Esophagus squamous epithelium (tissue), 5 donors: ENCODE results near the gene BIRC6. TPM values are rescaled to one million over a fixed set of nuclear protein-coding genes. Genes with fewer than 3 reads are reported as not detected.

Source experiments
- DNase-seq: peaks from one replicate; lab custom pipeline; 2025; lab: John Stamatoyannopoulos, UW
- H3K27ac ChIP-seq, 4 donors: fragments of 200-600 bp; sonication (generic); one replicate each; pipeline ENCODE4 v1.5.1; 2016 to 2019; ENCODE audit warnings: mild to moderate bottlenecking in 1 of 4
- H3K27me3 ChIP-seq, 4 donors: fragments of 200-600 bp; sonication (generic); 1 replicate in 3 of 4; 2 replicates in 1 of 4; pipeline versions ENCODE4 v1.5.1 to v1.6.0; 2017 to 2021; ENCODE audit warnings: antibody characterized with exemption in 1 of 4
- H3K36me3 ChIP-seq, 3 donors: fragments of 200-600 bp; sonication (generic); one replicate each; pipeline ENCODE4 v1.5.1; 2016 to 2019
- H3K4me1 ChIP-seq, 3 donors: fragments of 200-600 bp; sonication (generic); one replicate each; pipeline ENCODE4 v1.5.1; 2017 to 2019
- H3K4me3 ChIP-seq, 4 donors: fragments of 200-600 bp; sonication (generic); 1 replicate in 3 of 4; 2 replicates in 1 of 4; pipeline ENCODE4 v1.5.1; 2016 to 2019; ENCODE audit warnings: mild to moderate bottlenecking in 2 of 4, moderate library complexity in 1 of 4
- H3K9me3 ChIP-seq, 3 donors: fragments of 200-600 bp; sonication (generic); one replicate each; pipeline ENCODE4 v1.5.1; 2016 to 2019
- POLR2A ChIP-seq, 4 donors: fragments of 450-650 bp; IDR thresholded peaks; one replicate each; pipeline ENCODE4 v1.6.1; 2017; ENCODE audit warnings: antibody characterized with exemption in 4 of 4, mild to moderate bottlenecking in 4 of 4, moderate library complexity in 3 of 4
- WGBS, 2 donors: methylation state at CpG; one replicate each; pipeline ENCODE4 v1.1.5; 2018; 5-methylcytosine and 5-hydroxymethylcytosine counted together
- intact Hi-C: fragments of 100-400 bp; cut with DNase I; formaldehyde crosslinking; loops from one replicate; pipeline ENCODE4 v1.15.0; 2022
- total RNA-seq, 4 donors: library from RNA; depleted of rRNA; stranded (reverse); fragments of >200 nt; gene quantifications; one replicate each; pipeline ENCODE4 v1.1.0, GENCODE V29; 2016
- TF ChIP-seq, protein P1 (sequence below), 6 experiments: fragments of 450-650 bp in 4 of 6; fragments of 200-600 bp in 2 of 6; sonication (generic) in 2 of 6; IDR thresholded peaks; one replicate each; pipeline ENCODE4 v1.5.1; 2016 to 2019; ENCODE audit warnings: antibody characterized with exemption in 6 of 6, mild to moderate bottlenecking in 4 of 6, moderate library complexity in 4 of 6
- donor health status: DM: yes; HTN: yes; CAD: no.

Gene BIRC6
- total RNA-seq, 4 donors from 2014 or later, result 56.7 to 120 (median 76.6) TPM

GRCh38 chr2:32417659-32418058 lies 60.8 kb downstream of the BIRC6 start:
- intact Hi-C loops, result no loop called here
- Histone ChIP-seq H3K36me3 (peaks cover 0 to 61% (median 8%) of the 10 kb centered on the region in 3 donors), H3K9me3 (no peaks in the 10 kb centered on the region), H3K27me3 (no peaks in the 10 kb centered on the region), H3K27ac (no peak overlapping the region), H3K4me3 (no peak overlapping the region), H3K4me1 (peaks cover 0 to under 1% (median 0%) of the 10 kb centered on the region in 3 donors)
- TF ChIP-seq POLR2A (IDR thresholded peaks at IDR 0.05), result no peak
- TF ChIP-seq, protein P1, sequence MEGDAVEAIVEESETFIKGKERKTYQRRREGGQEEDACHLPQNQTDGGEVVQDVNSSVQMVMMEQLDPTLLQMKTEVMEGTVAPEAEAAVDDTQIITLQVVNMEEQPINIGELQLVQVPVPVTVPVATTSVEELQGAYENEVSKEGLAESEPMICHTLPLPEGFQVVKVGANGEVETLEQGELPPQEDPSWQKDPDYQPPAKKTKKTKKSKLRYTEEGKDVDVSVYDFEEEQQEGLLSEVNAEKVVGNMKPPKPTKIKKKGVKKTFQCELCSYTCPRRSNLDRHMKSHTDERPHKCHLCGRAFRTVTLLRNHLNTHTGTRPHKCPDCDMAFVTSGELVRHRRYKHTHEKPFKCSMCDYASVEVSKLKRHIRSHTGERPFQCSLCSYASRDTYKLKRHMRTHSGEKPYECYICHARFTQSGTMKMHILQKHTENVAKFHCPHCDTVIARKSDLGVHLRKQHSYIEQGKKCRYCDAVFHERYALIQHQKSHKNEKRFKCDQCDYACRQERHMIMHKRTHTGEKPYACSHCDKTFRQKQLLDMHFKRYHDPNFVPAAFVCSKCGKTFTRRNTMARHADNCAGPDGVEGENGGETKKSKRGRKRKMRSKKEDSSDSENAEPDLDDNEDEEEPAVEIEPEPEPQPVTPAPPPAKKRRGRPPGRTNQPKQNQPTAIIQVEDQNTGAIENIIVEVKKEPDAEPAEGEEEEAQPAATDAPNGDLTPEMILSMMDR (IDR thresholded peaks at IDR 0.05), result no peak
- DNase-seq, result no peak
- WGBS, 2 donors, result 92 to 96% methylated on average over 10 of the region's 10 CpGs

DNA sequence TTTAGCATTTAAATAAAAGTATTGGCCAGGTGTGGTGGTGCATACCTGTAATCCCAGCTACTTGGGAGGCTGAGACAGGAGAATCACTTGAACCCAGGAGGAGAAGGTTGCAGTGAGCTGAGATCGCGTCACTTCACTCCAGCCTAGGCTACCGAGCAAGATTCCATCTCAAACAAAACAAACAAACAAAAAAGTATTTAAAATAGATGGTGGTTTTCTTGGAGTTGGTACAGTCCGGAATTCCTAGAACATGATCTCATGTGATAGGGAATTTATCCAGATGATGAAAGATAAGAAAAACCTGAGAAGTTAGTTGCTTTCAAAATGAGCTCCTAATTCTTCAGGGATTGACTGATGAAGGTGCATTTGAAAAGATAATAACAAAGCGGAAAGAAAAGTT lies 62.0 kb downstream of the BIRC6 start:
- no peak for DNase-seq
- Histone ChIP-seq H3K27ac (no peak overlapping the region), H3K9me3 (no peaks in the 10 kb centered on the region), H3K4me1 (peaks cover 0 to 4% (median 3%) of the 10 kb centered on the region in 3 donors), H3K36me3 (peaks cover 0 to 52% (median 8%) of the 10 kb centered on the region in 3 donors), H3K27me3 (no peaks in the 10 kb centered on the region), H3K4me3 (no peak overlapping the region)
- intact Hi-C loops, result no loop called here
- 84 to 91% methylated on average over 5 of the region's 5 CpGs for WGBS, 2 donors
- no peak for TF ChIP-seq POLR2A (IDR thresholded peaks at IDR 0.05)
- TF ChIP-seq, protein P1 (IDR thresholded peaks at IDR 0.05), result no peak

DNA sequence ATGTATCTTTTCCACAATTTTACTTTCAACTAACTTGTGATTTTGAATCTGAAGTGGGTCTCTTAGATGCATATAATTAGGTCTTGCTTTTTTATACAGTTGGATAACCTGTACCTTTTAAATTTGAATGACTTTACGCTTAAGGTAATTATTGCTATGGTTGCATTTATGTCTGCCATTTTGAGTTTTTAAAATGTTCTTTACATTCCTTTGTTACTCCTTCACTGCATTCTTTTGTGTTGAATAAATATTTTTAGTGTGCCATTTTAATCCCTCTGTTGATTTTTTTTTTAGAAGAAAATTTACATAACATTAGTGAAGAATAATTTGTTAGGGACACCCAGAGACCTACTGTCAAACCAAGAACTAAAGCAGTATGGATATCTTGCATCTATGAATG lies 65.3 kb downstream of the BIRC6 start:
- Histone ChIP-seq H3K36me3 (peaks cover 0 to 25% (median 0%) of the 10 kb centered on the region in 3 donors), H3K9me3 (no peaks in the 10 kb centered on the region), H3K4me1 (peaks cover 0 to 15% (median 7%) of the 10 kb centered on the region in 3 donors), H3K27ac (no peak overlapping the region), H3K27me3 (no peaks in the 10 kb centered on the region), H3K4me3 (no peak overlapping the region)
- 89 to 94% methylated on average over 1 of the region's 1 CpG for WGBS, 2 donors
- intact Hi-C loops, result no loop called here
- TF ChIP-seq, protein P1 (IDR thresholded peaks at IDR 0.05), result no peak
- TF ChIP-seq POLR2A (IDR thresholded peaks at IDR 0.05), result no peak
- DNase-seq, result no peak

DNA sequence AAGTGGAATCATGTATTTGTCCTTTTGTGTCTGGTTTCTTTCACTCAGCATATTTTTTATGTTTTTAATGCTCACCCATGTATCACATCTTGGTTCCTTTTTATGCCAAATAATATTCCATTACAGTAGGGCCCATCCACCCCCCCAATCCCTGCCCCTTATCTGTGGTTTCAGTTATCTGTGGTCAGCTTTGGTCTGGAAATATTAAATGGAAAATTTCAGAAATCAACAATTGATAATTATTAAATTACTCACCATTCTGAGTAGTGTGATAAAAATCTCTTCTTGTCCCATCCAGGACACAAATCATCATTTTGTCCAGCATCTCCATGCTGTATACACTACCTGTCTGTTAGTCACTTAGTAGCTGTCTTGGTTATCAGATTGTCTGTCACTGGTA lies 66.7 kb downstream of the BIRC6 start:
- intact Hi-C loops, result no loop called here
- DNase-seq, result no peak
- Histone ChIP-seq H3K4me1 (peaks cover 0 to 22% (median 7%) of the 10 kb centered on the region in 3 donors), H3K36me3 (peaks cover 0 to 11% (median 0%) of the 10 kb centered on the region in 3 donors), H3K9me3 (no peaks in the 10 kb centered on the region), H3K27me3 (no peaks in the 10 kb centered on the region), H3K4me3 (no peak overlapping the region), H3K27ac (no peak overlapping the region)
- TF ChIP-seq, protein P1 (IDR thresholded peaks at IDR 0.05), result no peak
- no peak for TF ChIP-seq POLR2A (IDR thresholded peaks at IDR 0.05)

GRCh38 chr2:32424739-32425138 lies 67.9 kb downstream of the BIRC6 start:
- H3K27me3 ChIP-seq, result no peaks in the 10 kb centered on the region

More at GRCh38 chr2:32424739-32425138, 67.9 kb downstream of the BIRC6 start:
- no peak for DNase-seq
- Histone ChIP-seq H3K27ac (no peak overlapping the region), H3K4me3 (no peak overlapping the region), H3K36me3 (peaks cover 0 to 7% (median 0%) of the 10 kb centered on the region in 3 donors), H3K4me1 (peaks cover 0 to 22% (median 7%) of the 10 kb centered on the region in 3 donors), H3K9me3 (no peaks in the 10 kb centered on the region)
- intact Hi-C loops, result no loop called here
- WGBS, 2 donors, result 89 to 91% methylated on average over 5 of the region's 5 CpGs
- TF ChIP-seq, protein P1 (IDR thresholded peaks at IDR 0.05), result no peak
- no peak for TF ChIP-seq POLR2A (IDR thresholded peaks at IDR 0.05)
